ENCODE measurements around the gene PPP1R37.

The PPP1R37 gene

DNA sequence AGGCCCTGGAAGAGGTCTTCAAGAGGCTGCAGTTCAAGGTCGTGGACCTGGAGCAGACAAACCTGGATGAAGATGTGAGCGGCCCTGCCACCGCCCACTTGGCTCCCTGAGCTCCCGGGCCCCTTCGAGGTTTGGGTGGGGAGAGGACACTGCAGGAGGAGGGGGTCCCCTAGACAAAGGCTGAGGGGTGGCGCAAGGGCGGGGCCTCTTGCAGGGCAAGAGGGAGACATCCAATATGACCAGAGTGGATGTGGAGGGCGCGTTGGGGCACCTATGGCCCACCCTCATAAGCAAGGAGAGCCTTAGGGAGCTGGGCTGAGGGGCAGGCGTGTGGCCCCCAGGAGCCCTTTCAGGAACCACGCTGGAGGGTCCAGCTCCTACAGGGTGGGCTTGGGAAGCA, 47.6 kb downstream of the PPP1R37 start:
- no peak for DNase-seq

GRCh38 chr19:45141203-45141900, 48.4 kb downstream of the PPP1R37 start:
- no peak for DNase-seq

DNA sequence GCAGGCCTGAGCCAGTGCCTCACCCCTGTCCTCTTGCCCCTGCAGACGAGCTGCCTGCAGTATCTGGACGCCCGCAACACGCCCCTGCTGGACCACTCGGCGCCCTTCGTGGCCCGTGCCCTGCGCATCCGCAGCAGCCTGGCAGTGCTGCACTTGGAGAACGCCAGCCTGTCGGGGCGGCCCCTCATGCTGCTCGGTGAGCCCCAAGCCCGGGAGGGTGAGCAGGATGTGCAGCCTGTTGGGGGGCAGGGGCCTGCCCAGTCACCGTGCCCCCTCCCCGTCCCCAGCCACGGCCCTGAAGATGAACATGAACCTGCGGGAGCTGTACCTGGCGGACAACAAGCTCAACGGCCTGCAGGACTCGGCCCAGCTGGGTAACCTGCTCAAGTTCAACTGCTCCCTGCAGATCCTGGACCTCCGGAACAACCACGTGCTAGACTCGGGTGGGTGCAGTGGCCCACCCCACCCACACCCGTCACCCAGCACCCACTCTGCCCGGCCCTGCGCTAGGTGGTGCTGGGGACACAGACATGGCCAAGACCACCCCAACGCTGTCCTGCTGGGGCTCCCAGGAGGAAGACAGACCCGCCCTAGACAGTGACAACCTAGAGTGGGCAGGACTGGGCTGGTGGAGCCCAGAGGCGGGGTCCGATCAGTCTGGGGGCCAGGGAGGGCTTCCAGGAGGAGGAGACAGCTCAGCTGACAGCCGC, 49.2 kb downstream of the PPP1R37 start:
- no peak for DNase-seq

GRCh38 chr19:45142726-45143110, 49.7 kb downstream of the PPP1R37 start:
- DNase-seq: no peak

GRCh38 chr19:45144431-45145269, 51.7 kb downstream of the PPP1R37 start:
- DNase-seq: no peak

DNA sequence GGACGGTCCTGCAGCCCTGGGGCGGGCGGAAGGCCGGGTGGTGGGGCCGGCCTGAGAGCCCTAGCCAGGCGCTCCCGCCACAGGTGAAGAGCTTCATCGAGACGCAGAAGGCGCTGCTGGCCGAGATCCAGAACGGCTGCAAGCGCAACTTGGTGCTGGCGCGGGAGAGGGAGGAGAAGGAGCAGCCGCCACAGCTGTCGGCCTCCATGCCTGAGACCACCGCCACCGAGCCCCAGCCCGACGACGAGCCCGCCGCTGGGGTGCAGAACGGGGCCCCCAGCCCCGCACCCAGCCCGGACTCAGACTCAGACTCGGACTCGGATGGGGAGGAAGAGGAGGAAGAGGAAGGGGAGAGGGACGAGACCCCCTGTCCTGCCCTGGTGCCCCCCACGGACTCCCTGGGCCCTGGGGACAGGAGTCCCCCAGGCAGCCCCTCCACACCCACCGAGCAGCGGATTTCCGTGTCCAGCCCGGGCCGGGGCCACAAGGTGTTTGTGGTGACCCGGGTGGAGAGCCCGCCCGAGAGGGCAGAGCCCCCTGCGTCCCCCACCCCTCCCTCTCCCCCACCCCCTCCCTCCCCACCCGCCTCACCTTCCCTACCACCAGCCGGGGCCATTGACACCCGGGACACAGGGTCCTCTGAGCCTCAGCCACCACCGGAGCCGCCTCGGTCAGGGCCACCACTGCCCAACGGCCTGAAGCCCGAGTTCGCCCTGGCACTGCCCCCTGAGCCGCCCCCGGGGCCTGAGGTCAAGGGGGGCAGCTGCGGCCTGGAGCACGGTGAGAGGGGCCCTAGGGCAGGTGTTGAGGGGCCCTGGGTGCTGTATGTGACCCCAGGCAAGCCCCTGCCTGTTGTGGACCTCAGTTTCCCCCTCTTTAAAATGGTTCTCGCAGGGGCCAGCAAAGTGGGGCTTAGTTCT, 52.6 kb downstream of the PPP1R37 start:
- DNase-seq: no peak

- no peak for DNase-seq
Measured at GRCh38 chr19:45146251-45146650, 53.3 kb downstream of the PPP1R37 start.

DNA sequence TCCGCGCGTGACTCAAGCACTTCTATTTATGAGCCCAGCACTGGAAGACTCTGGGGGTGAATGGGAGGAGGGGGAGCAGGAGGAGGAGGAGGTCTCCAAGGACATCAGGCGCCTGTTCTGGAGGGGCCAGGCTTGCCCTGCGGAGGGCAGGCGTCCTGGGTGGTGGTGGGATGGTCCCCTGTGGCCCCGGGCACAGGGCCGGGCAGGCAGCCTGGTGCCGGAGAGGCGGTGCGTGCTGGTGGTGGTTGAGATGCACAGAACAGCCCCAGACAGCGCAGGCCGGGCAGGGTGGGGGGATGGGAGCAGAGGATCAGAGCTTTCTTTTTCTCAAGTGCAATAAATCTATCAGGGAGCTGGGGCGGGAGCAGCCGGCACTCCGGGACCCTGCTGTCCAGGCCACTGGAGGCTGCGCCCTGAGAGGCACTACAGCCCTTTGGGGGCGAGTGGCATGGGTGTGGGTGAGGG, 53.8 kb downstream of the PPP1R37 start:
- DNase-seq: no peak

DNA sequence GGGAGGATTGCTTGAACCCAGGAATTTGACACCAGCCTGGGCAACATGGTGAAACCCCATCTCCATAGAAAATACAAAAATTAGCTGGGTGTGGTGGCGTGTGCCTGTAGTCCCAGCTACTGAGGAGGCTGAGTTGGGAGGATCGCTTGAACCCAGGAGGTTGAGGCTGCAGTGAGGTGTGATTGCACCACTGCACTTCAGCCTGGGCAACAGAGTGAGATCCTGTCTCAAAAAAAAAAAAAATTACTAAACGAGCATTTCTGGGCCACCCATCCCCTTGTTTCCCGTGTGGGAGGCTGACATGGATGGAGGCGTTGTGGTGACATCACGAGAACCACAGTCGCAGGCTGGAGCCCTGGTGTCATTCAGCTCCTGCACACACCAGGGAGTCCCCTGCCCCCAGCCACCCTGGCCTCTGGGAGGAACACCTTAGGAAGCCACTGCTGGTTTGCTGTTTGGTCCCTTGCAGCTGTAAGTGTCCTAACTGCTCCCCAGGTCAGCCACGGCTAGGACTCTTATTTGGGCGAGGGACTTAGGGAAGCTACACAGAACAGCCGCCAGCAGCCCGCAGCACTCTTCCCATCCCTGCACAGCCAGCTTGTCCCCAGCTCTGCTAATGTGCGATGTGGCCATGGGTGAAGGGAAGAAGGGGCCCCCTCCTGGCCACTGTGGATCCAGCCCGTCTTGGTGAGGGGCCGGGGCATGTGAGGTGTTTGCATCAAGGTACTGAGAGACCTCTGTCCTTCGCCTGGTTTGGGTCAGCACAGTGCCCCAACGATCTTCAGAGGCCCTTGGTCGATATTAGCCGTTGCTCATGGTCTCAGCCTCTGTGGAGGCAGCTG, 55.1 kb downstream of the PPP1R37 start:
- DNase-seq: no peak

DNA sequence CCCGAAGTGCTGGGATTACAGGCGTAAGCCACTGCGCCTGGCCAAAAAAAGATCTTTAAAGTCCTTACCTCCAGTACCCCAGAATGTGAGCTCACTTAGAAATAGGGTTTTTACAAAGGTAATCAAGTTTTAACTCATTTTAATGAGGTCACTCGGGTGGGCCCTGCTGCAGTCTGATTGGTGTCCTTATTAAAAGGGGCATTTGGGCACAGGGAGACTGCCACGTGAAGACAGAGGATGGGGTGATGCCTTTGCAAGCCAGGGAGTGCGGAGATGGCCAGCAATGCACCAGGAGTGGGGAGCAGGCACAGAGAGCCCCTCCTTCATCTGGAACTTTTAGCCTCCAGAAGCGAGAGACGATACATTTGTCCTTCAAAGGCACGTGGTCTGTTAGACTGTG, 56.1 kb downstream of the PPP1R37 start:
- DNase-seq: no peak

DNA sequence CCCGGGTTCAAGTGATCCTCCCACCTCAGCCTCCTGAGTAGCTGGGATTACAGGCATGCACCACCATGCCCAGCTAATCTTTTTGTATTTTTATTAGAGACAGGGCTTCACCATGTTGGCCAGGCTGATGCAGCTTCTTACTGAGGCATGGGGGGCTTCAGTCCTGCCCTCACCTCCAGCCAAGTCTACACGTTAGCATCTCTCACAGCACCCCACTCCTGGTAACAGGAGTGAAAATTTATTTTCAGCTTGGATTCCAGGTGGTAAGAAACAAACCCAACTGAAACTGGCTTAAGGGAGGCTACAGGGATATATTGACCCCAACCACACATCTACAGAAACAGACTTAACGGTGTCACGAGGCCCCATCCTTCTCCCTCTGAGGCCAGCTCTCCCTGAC, 57.2 kb downstream of the PPP1R37 start:
- DNase-seq: no peak

GRCh38 chr19:45150751-45151281, 57.8 kb downstream of the PPP1R37 start:
- no peak for DNase-seq

- no peak for DNase-seq
Measured at GRCh38 chr19:45151320-45151719, 58.3 kb downstream of the PPP1R37 start.

GRCh38 chr19:45151821-45152503, 59.0 kb downstream of the PPP1R37 start:
- no peak for DNase-seq

DNA sequence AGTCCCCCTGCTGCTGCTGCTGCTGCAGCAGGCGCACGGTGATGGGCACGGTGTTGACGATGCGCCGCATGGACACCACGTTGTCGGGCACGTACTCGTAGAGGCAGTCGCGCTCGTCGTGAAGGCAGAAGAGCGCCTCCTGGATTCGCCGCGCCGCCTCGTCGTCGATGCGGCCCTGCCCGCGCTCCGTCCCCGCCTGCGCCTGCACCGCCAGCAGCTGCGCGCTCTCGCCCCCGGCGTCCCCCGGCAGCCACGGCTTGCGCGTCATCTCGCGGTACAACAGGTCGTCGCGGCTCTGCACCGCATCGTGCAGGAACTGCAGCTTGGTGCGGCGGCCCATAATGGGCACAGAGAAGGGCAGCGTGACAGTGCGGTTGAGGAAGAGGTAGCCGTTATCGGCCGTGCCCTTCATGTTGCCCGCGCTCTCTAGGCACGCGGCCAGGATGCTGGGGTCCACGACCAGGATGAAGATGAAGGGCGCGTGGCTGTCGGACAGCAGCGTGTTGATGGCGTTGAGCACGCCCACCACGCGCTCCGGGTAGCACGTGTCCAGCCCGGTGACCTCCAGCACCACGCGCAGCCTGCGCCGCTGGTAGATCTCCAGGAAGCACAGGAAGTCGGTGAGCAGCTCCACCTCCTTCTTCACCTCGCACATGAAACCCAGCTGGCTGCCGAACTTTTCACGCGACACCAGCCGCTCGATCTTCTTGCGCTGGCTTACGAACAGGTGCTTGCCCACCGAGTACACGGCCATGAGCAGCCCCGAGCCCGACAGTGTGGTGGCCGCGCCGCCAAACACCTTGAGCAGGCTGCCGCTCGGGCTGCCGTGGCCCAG, 59.7 kb downstream of the PPP1R37 start:
- DNase-seq: no peak

DNA sequence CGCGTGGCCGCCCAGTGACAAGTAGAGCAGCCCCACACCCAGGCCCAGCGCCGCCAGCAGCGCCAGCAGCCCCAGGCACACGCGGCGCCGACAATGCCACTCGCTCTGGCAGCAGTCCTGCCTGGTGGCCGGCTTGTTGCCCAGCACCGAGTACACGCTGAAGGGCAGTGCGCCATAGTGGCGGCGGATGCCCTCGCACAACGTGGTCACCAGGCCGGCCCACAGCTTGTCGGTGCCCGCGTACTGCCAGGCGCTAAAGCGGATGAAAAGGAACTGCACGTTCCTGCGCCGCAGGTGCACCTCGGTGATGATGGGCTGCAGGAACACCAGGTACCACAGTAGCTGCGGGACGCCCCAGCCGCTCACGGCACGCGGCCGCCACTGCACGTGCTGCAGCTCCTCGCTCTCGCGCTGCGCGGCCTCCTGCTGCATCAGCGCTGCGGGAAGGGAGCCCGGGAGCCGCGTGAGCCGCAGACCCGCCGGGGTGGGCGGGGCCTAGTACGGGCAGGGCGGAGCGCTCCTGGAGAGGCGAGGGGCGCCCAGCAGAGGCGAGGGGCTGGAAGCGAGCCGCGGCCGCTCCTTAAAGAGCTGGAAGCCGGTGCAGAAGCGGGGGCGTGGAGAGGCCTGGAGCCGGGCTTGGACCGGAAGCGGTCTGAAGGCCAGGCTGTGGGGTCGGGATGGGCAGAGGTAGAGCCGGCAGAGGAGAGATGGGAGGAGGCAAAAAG, 60.5 kb downstream of the PPP1R37 start:
- no peak for DNase-seq

GRCh38 chr19:45154064-45154827, 61.3 kb downstream of the PPP1R37 start:
- DNase-seq: peak; percentile 18 to 76

GRCh38 chr19:45156011-45156630, 63.1 kb downstream of the PPP1R37 start:
- DNase-seq: no peak
